ENCODE results near the gene SETBP1.

The SETBP1 gene

GRCh38 chr18:44766450-44766849 is 85.8 kb downstream of the SETBP1 start:
- DNase-seq (ENCODE audit: low read depth) = no peak
- H3K4me3 ChIP-seq (ENCODE audit: low read depth, low read length) = no peak overlapping the region
- TF ChIP-seq CTCF (IDR thresholded peaks at IDR 0.05; ENCODE audit: low read depth, low read length, missing control alignments) = no peak

- no peak overlapping the region for H3K4me3 ChIP-seq (ENCODE audit: low read depth, low read length)
- TF ChIP-seq CTCF (IDR thresholded peaks at IDR 0.05; ENCODE audit: low read depth, low read length, missing control alignments) = no peak
- DNase-seq (ENCODE audit: low read depth) = no peak
These were observed 87.1 kb downstream of the SETBP1 start for GRCh38 chr18:44767807-44768206.

DNA sequence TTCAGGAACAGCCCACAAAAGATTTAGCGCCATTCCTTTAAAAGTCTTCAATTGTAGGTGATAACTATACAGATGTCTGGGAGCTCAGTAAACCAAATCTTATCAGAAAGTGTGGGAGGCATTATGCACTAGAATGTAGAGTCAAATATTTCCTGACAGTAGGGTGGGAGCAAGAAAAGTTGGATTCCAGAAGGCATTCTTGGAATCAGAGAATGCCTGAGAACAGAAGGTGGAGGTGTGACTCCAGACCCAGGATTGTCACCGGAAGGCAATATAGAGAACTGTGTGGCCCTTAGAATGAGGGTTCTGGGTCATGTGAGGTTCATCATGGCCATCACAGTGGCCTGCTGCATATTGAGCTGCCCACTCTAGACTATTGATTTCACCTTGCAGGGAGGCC is 90.0 kb downstream of the SETBP1 start:
- DNase-seq (ENCODE audit: low read depth) = no peak
- no peak overlapping the region for H3K4me3 ChIP-seq (ENCODE audit: low read depth, low read length)
- no peak for TF ChIP-seq CTCF (IDR thresholded peaks at IDR 0.05; ENCODE audit: low read depth, low read length, missing control alignments)

GRCh38 chr18:44771572-44771955 is 90.9 kb downstream of the SETBP1 start:
- no peak for DNase-seq (ENCODE audit: low read depth)
- TF ChIP-seq CTCF (IDR thresholded peaks at IDR 0.05; ENCODE audit: low read depth, low read length, missing control alignments) = no peak
- H3K4me3 ChIP-seq (ENCODE audit: low read depth, low read length) = no peak overlapping the region

DNA sequence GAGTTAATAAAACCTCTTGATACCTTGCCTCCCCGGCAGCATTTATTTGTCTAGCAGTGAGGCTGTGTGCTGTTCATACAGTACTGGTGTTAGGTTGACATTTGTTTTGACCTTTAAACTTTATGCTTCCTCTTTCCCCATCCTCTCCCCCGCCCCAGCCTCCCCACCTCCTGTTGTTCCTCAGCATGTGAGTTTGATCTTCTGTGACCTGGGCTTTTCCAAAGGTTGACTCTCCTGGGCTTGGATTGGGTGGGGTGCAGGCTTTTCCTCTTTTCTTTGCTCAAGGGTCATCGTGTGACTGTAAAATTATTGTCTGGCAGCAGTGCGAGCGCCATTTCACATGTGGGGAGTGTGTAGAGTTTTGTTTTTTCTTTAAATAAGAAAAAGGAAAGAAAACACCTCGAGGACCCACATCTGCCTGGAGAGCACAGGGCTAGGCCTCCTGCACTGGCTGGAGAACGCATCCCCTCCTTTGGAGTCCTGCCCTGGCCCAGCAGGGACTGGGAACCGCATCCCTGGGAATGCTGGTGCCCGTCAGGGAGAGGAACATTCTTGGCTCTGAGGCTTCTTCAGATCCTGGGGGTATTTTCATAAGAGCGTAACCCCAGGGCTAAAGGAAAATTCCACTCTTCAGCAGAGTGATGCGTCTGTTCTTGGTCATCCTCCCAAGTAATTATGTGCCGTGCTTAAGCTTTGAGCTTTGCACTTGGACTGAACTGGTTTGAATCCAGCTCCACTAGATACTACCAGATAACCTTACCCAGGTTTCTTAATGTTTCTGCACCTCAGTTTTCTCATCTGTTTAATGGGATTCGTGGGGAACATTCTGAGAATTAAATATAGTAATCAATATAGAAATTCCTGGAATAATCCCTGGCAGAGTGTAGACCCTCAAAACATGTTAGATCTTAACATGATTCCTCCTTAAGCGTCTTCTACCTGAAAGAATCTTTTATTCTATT is 91.5 kb downstream of the SETBP1 start:
- no peak for DNase-seq (ENCODE audit: low read depth)
- no peak for TF ChIP-seq CTCF (IDR thresholded peaks at IDR 0.05; ENCODE audit: low read depth, low read length, missing control alignments)

GRCh38 chr18:44773640-44774155 is 93.0 kb downstream of the SETBP1 start:
- no peak overlapping the region for H3K4me3 ChIP-seq (ENCODE audit: low read depth, low read length)
- DNase-seq (ENCODE audit: low read depth) = no peak
- TF ChIP-seq CTCF (IDR thresholded peaks at IDR 0.05; ENCODE audit: low read depth, low read length, missing control alignments) = no peak

More for the DNA sequence above, 91.5 kb downstream of the SETBP1 start:
- no peak overlapping the region for H3K4me3 ChIP-seq (ENCODE audit: low read depth, low read length)

Measured in GM12864 (cell line).